ENCODE measurements around the gene PHIP. TPM values are rescaled to one million over a fixed set of nuclear protein-coding genes. Genes with fewer than 3 reads are reported as not detected.
A peak's percentile ranks its signal among the peaks of the same experiment; 100 is the strongest.

Gene PHIP
- total RNA-seq, 4 donors from 2014 or later = 12.1 to 34.5 (median 20.7) TPM

DNA sequence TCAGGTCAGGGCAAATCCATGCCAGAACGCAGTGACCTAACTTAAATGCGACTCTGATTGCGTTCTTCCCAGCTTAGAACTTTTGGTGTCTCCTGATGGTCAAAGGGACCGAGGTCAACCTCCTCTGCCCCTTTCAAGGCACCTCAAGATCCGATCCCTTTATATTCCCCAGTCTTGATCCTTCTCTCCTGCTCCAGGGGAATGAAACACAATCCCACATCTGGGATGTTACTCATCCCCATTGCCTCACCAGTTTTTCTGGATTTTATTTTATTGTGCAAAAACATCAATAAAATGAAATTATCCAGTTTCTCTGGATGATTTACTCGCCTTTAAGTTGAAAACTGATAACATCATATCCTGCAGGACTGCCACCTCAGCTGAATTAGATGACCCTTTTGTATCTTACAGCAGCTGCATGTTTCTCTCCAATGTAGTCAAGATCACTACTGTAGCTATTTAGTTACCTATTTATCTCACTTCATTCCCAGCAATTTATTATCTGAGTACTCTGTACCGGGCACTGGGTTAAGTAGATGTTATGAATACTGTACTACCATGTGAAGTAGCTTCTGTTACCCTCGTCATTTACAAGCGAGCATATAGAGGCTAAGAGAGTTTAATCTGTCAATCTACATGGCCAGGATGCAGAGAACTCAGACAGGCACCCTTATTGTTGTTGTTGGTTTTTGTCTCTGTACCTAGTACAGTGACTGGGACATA is 166.7 kb downstream of the PHIP start:
- Histone ChIP-seq H3K27ac (no peak overlapping the region), H3K4me3 (peak overlapping the region in 3 of 4 donors; percentile 28 to 52 (median 36)), H3K27me3 (peaks cover 16% of the 10 kb centered on the region), H3K9me3 (no peaks in the 10 kb centered on the region), H3K36me3 (no peaks in the 10 kb centered on the region), H3K4me1 (peaks cover 0 to 11% (median 5%) of the 10 kb centered on the region in 4 donors)
- TF ChIP-seq POLR2AphosphoS5 (IDR thresholded peaks at IDR 0.05) (no peak), EP300 (IDR thresholded peaks at IDR 0.05; ENCODE audit: low read depth) (no peak), POLR2A (IDR thresholded peaks at IDR 0.05) (no peak)
- TF ChIP-seq, protein P1, sequence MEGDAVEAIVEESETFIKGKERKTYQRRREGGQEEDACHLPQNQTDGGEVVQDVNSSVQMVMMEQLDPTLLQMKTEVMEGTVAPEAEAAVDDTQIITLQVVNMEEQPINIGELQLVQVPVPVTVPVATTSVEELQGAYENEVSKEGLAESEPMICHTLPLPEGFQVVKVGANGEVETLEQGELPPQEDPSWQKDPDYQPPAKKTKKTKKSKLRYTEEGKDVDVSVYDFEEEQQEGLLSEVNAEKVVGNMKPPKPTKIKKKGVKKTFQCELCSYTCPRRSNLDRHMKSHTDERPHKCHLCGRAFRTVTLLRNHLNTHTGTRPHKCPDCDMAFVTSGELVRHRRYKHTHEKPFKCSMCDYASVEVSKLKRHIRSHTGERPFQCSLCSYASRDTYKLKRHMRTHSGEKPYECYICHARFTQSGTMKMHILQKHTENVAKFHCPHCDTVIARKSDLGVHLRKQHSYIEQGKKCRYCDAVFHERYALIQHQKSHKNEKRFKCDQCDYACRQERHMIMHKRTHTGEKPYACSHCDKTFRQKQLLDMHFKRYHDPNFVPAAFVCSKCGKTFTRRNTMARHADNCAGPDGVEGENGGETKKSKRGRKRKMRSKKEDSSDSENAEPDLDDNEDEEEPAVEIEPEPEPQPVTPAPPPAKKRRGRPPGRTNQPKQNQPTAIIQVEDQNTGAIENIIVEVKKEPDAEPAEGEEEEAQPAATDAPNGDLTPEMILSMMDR (IDR thresholded peaks at IDR 0.05) = no peak
- in situ Hi-C loops (cut with MboI; ENCODE audit: low pct_ligation_motif_present in 1 of 4, low pct_unique_long_range_greater_than_20kb in 1 of 4, low sequenced_read_pairs in 3 of 4) = no loop called here
- 75 to 76% methylated on average over 6 to 9 of the region's 9 CpGs for WGBS, 2 donors (ENCODE audit: low coverage in 1 of 2)
- intact Hi-C loops (cut with DNase I; ENCODE audit: low total_unique reads) = no loop called here
- DNase-seq = no peak

DNA sequence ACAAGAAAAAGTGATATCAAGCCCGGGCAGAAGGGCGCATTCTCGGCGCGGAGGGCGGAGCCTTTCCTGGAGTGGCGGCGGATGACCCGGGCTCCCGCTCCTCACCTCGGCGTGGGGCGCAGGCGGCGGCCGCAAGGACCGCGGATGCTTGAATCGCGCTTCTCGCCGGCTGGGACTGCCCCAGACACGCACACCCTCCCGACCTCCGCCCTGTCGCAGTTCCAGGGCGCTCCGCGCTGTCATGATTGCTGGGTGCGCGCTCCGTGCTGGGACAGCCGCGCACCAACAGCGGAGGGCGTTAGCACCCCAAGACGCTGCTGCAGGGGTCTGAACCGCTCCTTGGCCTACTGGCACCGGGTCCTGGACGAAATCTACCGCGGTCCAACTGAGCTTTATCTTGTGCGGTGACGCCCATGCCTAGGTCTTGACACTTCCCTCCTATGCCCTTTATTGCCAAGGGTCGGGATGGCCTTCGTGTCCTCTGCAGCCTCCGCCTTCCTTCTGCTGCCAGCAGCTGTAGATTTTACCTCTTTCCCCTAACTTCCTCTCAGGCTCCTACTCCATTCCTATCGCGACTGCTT is 167.4 kb downstream of the PHIP start:
- in situ Hi-C loops (cut with MboI; ENCODE audit: low pct_ligation_motif_present in 1 of 4, low pct_unique_long_range_greater_than_20kb in 1 of 4, low sequenced_read_pairs in 3 of 4) (no loop called here), intact Hi-C loops (cut with DNase I; ENCODE audit: low total_unique reads) (no loop called here)
- Histone ChIP-seq H3K9me3 (no peaks in the 10 kb centered on the region), H3K4me3 (peak overlapping the region in 3 of 4 donors; percentile 28 to 52 (median 36)), H3K27ac (no peak overlapping the region), H3K36me3 (no peaks in the 10 kb centered on the region), H3K4me1 (peaks cover 0 to 11% (median 5%) of the 10 kb centered on the region in 4 donors), H3K27me3 (peaks cover 16% of the 10 kb centered on the region)
- whole genome bisulfite sequencing, 2 donors (ENCODE audit: low coverage in 1 of 2) = 9 to 14% methylated on average over 7 to 33 of the region's 49 CpGs
- peak; percentile 16 for DNase-seq
- no peak for TF ChIP-seq POLR2AphosphoS5 (IDR thresholded peaks at IDR 0.05)
- no peak for TF ChIP-seq EP300 (IDR thresholded peaks at IDR 0.05; ENCODE audit: low read depth)
- TF ChIP-seq POLR2A (IDR thresholded peaks at IDR 0.05) = no peak
- TF ChIP-seq, protein P1 (IDR thresholded peaks at IDR 0.05) = no peak

DNA sequence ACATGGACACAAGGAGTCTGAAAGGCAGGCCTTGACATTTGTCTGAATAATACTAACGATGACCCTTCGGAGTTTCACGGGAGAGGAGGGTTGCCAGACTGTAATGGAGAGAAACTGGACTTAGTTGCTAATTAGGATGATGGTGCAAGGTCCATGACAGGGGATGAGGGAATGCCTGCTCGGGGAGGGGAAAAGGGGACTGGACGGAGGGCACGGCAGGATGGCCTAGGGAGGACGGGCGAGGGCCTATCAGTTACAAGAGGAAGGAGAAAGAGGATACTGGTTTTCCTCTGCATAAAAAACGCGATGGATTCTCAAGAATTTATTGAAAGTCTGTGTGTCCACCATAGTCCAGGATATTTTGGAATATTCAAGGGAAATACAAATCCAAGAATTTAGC is 168.0 kb downstream of the PHIP start:
- intact Hi-C loops (cut with DNase I; ENCODE audit: low total_unique reads) (no loop called here), in situ Hi-C loops (cut with MboI; ENCODE audit: low pct_ligation_motif_present in 1 of 4, low pct_unique_long_range_greater_than_20kb in 1 of 4, low sequenced_read_pairs in 3 of 4) (no loop called here)
- H3K4me1 ChIP-seq = peaks cover 0 to 11% (median 5%) of the 10 kb centered on the region in 4 donors
- no peak overlapping the region for H3K27ac ChIP-seq
- H3K27me3 ChIP-seq = peaks cover 16% of the 10 kb centered on the region
- no peaks in the 10 kb centered on the region for H3K36me3 ChIP-seq
- peak overlapping the region in 1 of 4 donors; percentile 52 for H3K4me3 ChIP-seq
- DNase-seq = no peak
- TF ChIP-seq EP300 (IDR thresholded peaks at IDR 0.05; ENCODE audit: low read depth) (no peak), POLR2AphosphoS5 (IDR thresholded peaks at IDR 0.05) (no peak), POLR2A (IDR thresholded peaks at IDR 0.05) (no peak)
- TF ChIP-seq, protein P1 (IDR thresholded peaks at IDR 0.05) = no peak
- no peaks in the 10 kb centered on the region for H3K9me3 ChIP-seq
- 86 to 90% methylated on average over 8 to 10 of the region's 10 CpGs for WGBS, 2 donors (ENCODE audit: low coverage in 1 of 2)

DNA sequence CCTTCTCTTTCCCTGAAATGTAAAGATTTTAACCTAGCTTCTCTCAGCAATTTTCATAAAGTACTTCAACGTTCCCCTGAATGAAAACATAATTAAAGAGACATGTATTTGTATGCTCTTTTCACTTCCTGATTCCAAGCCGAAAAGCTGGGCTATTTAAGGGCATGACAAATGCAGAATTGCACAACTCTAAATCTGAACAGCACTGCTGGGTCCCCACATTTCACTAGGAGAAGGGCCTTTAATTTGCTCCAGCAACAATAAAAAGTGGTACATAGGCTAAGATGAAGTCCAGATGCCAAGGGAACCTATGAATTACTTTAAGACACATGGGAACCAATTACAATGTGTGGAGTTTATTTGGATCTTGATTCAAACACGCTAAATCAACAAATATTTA is 168.7 kb downstream of the PHIP start:
- Histone ChIP-seq H3K27ac (no peak overlapping the region), H3K4me3 (no peak overlapping the region), H3K9me3 (no peaks in the 10 kb centered on the region), H3K4me1 (peaks cover 0 to 11% (median 5%) of the 10 kb centered on the region in 4 donors), H3K27me3 (peaks cover 16% of the 10 kb centered on the region), H3K36me3 (no peaks in the 10 kb centered on the region)
- WGBS, 2 donors (ENCODE audit: low coverage in 1 of 2) = 30 to 45% methylated on average over 3 of the region's 3 CpGs
- DNase-seq = no peak
- intact Hi-C loops (cut with DNase I; ENCODE audit: low total_unique reads) = no loop called here
- TF ChIP-seq POLR2A (IDR thresholded peaks at IDR 0.05) = no peak
- TF ChIP-seq POLR2AphosphoS5 (IDR thresholded peaks at IDR 0.05) = no peak
- no peak for TF ChIP-seq EP300 (IDR thresholded peaks at IDR 0.05; ENCODE audit: low read depth)
- TF ChIP-seq, protein P1 (IDR thresholded peaks at IDR 0.05) = no peak
- in situ Hi-C loops (cut with MboI; ENCODE audit: low pct_ligation_motif_present in 1 of 4, low pct_unique_long_range_greater_than_20kb in 1 of 4, low sequenced_read_pairs in 3 of 4) = no loop called here
